H1 (cell line): ENCODE measurements around the gene RAPGEF5. TPM values are rescaled to one million over a fixed set of nuclear protein-coding genes. Genes with fewer than 3 reads are reported as not detected.

Source experiments
- CTCF ChIA-PET: fragments of 300-600 bp; sonication (Branson Sonifier 250); formaldehyde crosslinking; loops from one replicate; lab custom pipeline; 2021; ENCODE audit not compliant: partially characterized antibody; lab: Charles Lee
- POLR2A ChIA-PET: fragments of 300-600 bp; sonication (Branson Sonifier 250); formaldehyde crosslinking; loops from one replicate; lab custom pipeline; 2021; ENCODE audit warnings: inconsistent platforms; ENCODE audit not compliant: partially characterized antibody; lab: Charles Lee
- DNase-seq, 2 experiments: peaks; one replicate each; pipeline versions ENCODE4 v3.0.0 to v3.0.0-alpha.2; 2010 to 2022; ENCODE audit warnings: low spot score in 2 of 2, low read depth in 1 of 2, mixed read lengths in 1 of 2
- FAIRE-seq: peaks from 2 replicates; lab custom pipeline; 2011; peaks lifted over from hg19 to GRCh38; lab: Jason Lieb, UNC
- H2AFZ ChIP-seq: 2 replicates; pipeline ENCODE4 v1.8.1; 2012; ENCODE audit warnings: low read length, inconsistent platforms
- H2AK5ac ChIP-seq: 2 replicates; pipeline ENCODE4 v1.6.1; 2013; ENCODE audit warnings: low read depth, low read length
- H2BK120ac ChIP-seq: replicated peaks from 2 replicates; pipeline ENCODE3; 2013; ENCODE audit warnings: low read depth, low read length, inconsistent platforms
- H2BK12ac ChIP-seq: 2 replicates; pipeline ENCODE4 v1.6.1; 2013; ENCODE audit warnings: low read depth, low read length
- H2BK15ac ChIP-seq: 2 replicates; pipeline ENCODE4 v1.6.1; 2013; ENCODE audit warnings: low read length
- H2BK20ac ChIP-seq: 2 replicates; pipeline ENCODE4 v1.6.1; 2013; ENCODE audit warnings: low read length
- H2BK5ac ChIP-seq: 2 replicates; pipeline ENCODE4 v1.6.1; 2013; ENCODE audit warnings: low read depth, low read length
- H3K14ac ChIP-seq: 2 replicates; pipeline ENCODE4 v1.6.1; 2013; ENCODE audit warnings: inconsistent platforms; ENCODE audit not compliant: insufficient read length
- H3K18ac ChIP-seq: 2 replicates; pipeline ENCODE4 v1.6.1; 2013; ENCODE audit warnings: low read length; ENCODE audit errors: extremely low read depth
- H3K23ac ChIP-seq: 2 replicates; pipeline ENCODE4 v1.6.1; 2013; ENCODE audit warnings: inconsistent platforms; ENCODE audit not compliant: insufficient read length
- H3K23me2 ChIP-seq: 2 replicates; pipeline ENCODE4 v1.6.1; 2013; ENCODE audit warnings: low read depth, low read length
- H3K27ac ChIP-seq: 2 replicates; pipeline ENCODE4 v1.6.1; 2011; ENCODE audit warnings: low read depth, low read length, inconsistent platforms
- H3K27me3 ChIP-seq, 4 experiments: replicated peaks in 1 of 4; 1 replicate in 1 of 4; 2 replicates in 3 of 4; pipeline versions ENCODE4 v1.6.1 to v1.8.1; 2011 to 2013; ENCODE audit warnings: low read length in 3 of 4, mild to moderate bottlenecking in 3 of 4, inconsistent platforms in 2 of 4, mixed read lengths in 2 of 4, moderate library complexity in 1 of 4; ENCODE audit not compliant: control insufficient read depth in 3 of 4, insufficient read depth in 3 of 4; ENCODE audit errors: extremely low read depth in 1 of 4
- H3K36me3 ChIP-seq, 4 experiments: 2 replicates each; pipeline versions ENCODE4 v1.6.1 to v1.8.1; 2011 to 2013; ENCODE audit warnings: mild to moderate bottlenecking in 4 of 4, low read length in 3 of 4, moderate library complexity in 2 of 4, control low read depth in 1 of 4, inconsistent platforms in 1 of 4; ENCODE audit not compliant: insufficient read depth in 4 of 4, control insufficient read depth in 2 of 4
- H3K4ac ChIP-seq: replicated peaks from 2 replicates; pipeline ENCODE3; 2013; ENCODE audit warnings: low read length, low read depth, mixed read lengths, inconsistent platforms; ENCODE audit not compliant: insufficient read length
- H3K4me1 ChIP-seq, 4 experiments: replicated peaks in 1 of 4; 1 replicate in 1 of 4; 2 replicates in 3 of 4; pipeline versions ENCODE4 v1.6.1 to v1.8.1; 2011 to 2013; ENCODE audit warnings: low read length in 3 of 4, inconsistent platforms in 2 of 4, mixed read lengths in 1 of 4; ENCODE audit not compliant: insufficient read depth in 4 of 4, control insufficient read depth in 3 of 4
- H3K4me2 ChIP-seq, 2 experiments: 2 replicates each; pipeline versions ENCODE4 v1.6.1 to v1.8.1; 2011 to 2013; ENCODE audit warnings: low read depth in 2 of 2, low read length in 2 of 2, control low read depth in 1 of 2, inconsistent platforms in 1 of 2, mild to moderate bottlenecking in 1 of 2; ENCODE audit not compliant: insufficient read depth in 1 of 2
- H3K4me3 ChIP-seq, 4 experiments: fragments of 200-600, 300-600 bp in 1 of 4; sonication (generic), shearing (Covaris generic), sonication (Bioruptor Twin) in 1 of 4; 2 replicates each; pipeline versions ENCODE4 v1.5.1 to v1.8.1; 2011 to 2016; ENCODE audit warnings: low read length in 4 of 4, low read depth in 3 of 4, control low read depth in 2 of 4, inconsistent platforms in 2 of 4, mild to moderate bottlenecking in 2 of 4, mixed read lengths in 1 of 4, moderate library complexity in 1 of 4; ENCODE audit not compliant: insufficient read depth in 2 of 4; ENCODE audit errors: extremely low read depth in 1 of 4
- H3K56ac ChIP-seq: replicated peaks from 2 replicates; pipeline ENCODE3; 2013; ENCODE audit warnings: low read depth, mild to moderate bottlenecking, mixed read lengths, low read length, inconsistent platforms; ENCODE audit not compliant: insufficient read length
- H3K79me1 ChIP-seq: 2 replicates; pipeline ENCODE4 v1.6.1; 2013; ENCODE audit warnings: low read depth, low read length, control low read depth
- H3K79me2 ChIP-seq, 2 experiments: 2 replicates each; pipeline versions ENCODE4 v1.6.1 to v1.8.1; 2012 to 2013; ENCODE audit warnings: low read length in 2 of 2, mild to moderate bottlenecking in 2 of 2, inconsistent platforms in 1 of 2; ENCODE audit not compliant: insufficient read depth in 2 of 2, control insufficient read depth in 1 of 2
- H3K9ac ChIP-seq, 4 experiments: replicated peaks in 1 of 4; 1 replicate in 1 of 4; 2 replicates in 3 of 4; pipeline versions ENCODE4 v1.6.1 to v1.8.1; 2011 to 2013; ENCODE audit warnings: low read depth in 3 of 4, low read length in 3 of 4, control low read depth in 2 of 4, mild to moderate bottlenecking in 2 of 4, moderate library complexity in 2 of 4, inconsistent platforms in 1 of 4; ENCODE audit errors: extremely low read depth in 1 of 4
- H3K9me3 ChIP-seq, 2 experiments: 2 replicates each; pipeline versions ENCODE4 v1.6.1 to v1.8.1; 2012 to 2013; ENCODE audit warnings: mild to moderate bottlenecking in 2 of 2, moderate library complexity in 2 of 2, control low read depth in 1 of 2, inconsistent platforms in 1 of 2, low read depth in 1 of 2, low read length in 1 of 2, mixed read lengths in 1 of 2; ENCODE audit not compliant: insufficient read depth in 2 of 2
- H4K20me1 ChIP-seq, 2 experiments: replicated peaks in 1 of 2; 2 replicates each; pipeline versions ENCODE3 to v1.8.1; 2011 to 2013; ENCODE audit warnings: inconsistent platforms in 2 of 2, low read length in 2 of 2, mild to moderate bottlenecking in 1 of 2; ENCODE audit not compliant: insufficient read depth in 2 of 2, control insufficient read depth in 1 of 2
- H4K5ac ChIP-seq: 2 replicates; pipeline ENCODE4 v1.6.1; 2013; ENCODE audit warnings: low read length, low read depth, mixed read lengths, inconsistent platforms; ENCODE audit not compliant: insufficient read length
- H4K8ac ChIP-seq: 2 replicates; pipeline ENCODE4 v1.8.0; 2013; ENCODE audit warnings: mild to moderate bottlenecking, moderate library complexity, low read length, inconsistent platforms; ENCODE audit not compliant: insufficient read depth; ENCODE audit errors: extremely low read depth
- H4K91ac ChIP-seq: replicated peaks from 2 replicates; pipeline ENCODE3; 2013; ENCODE audit warnings: low read length, mixed read lengths, inconsistent platforms; ENCODE audit not compliant: insufficient read length
- GABPA ChIP-seq: IDR thresholded peaks from 2 replicates; pipeline ENCODE4 v1.6.1; 2011; ENCODE audit warnings: mild to moderate bottlenecking, low read length, moderate library complexity, borderline replicate concordance; ENCODE audit not compliant: insufficient read depth
- KDM5A ChIP-seq: fragments of 200-600 bp; IDR thresholded peaks from 2 replicates; pipeline ENCODE4 v1.7.1; 2012; ENCODE audit warnings: mild to moderate bottlenecking, low read length, inconsistent platforms, mixed read lengths
- SIN3A ChIP-seq, 2 experiments: IDR thresholded peaks in 1 of 2; conservative IDR thresholded peaks in 1 of 2; 2 replicates each; pipeline ENCODE4 v1.6.1; 2011 to 2012; ENCODE audit warnings: low read length in 2 of 2, improper control_type of control experiment in 1 of 2, low read depth in 1 of 2, mild to moderate bottlenecking in 1 of 2
- WGBS, 2 experiments: shearing (Covaris generic) in 1 of 2; methylation state at CpG; one replicate each; pipeline versions ENCODE4 v1.1.6 to v1.1.7; 2013 to 2015; ENCODE audit warnings: low lambda C conversion rate in 2 of 2, mixed read lengths in 2 of 2, inconsistent platforms in 1 of 2, low coverage in 1 of 2, missing lambda C conversion rate in 1 of 2; ENCODE audit not compliant: insufficient replicate concordance in 2 of 2, insufficient coverage in 1 of 2, insufficient read length in 1 of 2; ENCODE audit errors: extremely low coverage in 1 of 2, missing lambda C conversion rate in 1 of 2; 5-methylcytosine and 5-hydroxymethylcytosine counted together
- polyA plus RNA-seq, 7 experiments: library from polyadenylated mRNA; depleted of rRNA in 3 of 7; stranded (reverse) in 5 of 7; unstranded in 2 of 7; fragments of >200 nt in 5 of 7; fragments of 200-250 nt in 2 of 7; gene quantifications; 1 replicate in 5 of 7; 2 replicates in 1 of 7; 4 replicates in 1 of 7; pipeline versions ENCODE4 v1.2.1 to v1.2.3, GENCODE V29; 2011 to 2013; ENCODE audit warnings: missing spikeins in 2 of 7, mixed read lengths in 2 of 7
- total RNA-seq: library from RNA; stranded (reverse); fragmentation: NEBNext Ultra II Directional; extraction: Animal tissue kit (Norgen Biotek cat#: 25700); gene quantifications from 2 replicates; pipeline ENCODE4 v1.2.1, GENCODE V29; 2021

The RAPGEF5 gene
- total and polyA plus RNA-seq, 2 of the 8 experiments (the other 6 are each of a cell fraction or from before 2014, with no cell fraction given): 4.4 to 22.9 TPM

DNA sequence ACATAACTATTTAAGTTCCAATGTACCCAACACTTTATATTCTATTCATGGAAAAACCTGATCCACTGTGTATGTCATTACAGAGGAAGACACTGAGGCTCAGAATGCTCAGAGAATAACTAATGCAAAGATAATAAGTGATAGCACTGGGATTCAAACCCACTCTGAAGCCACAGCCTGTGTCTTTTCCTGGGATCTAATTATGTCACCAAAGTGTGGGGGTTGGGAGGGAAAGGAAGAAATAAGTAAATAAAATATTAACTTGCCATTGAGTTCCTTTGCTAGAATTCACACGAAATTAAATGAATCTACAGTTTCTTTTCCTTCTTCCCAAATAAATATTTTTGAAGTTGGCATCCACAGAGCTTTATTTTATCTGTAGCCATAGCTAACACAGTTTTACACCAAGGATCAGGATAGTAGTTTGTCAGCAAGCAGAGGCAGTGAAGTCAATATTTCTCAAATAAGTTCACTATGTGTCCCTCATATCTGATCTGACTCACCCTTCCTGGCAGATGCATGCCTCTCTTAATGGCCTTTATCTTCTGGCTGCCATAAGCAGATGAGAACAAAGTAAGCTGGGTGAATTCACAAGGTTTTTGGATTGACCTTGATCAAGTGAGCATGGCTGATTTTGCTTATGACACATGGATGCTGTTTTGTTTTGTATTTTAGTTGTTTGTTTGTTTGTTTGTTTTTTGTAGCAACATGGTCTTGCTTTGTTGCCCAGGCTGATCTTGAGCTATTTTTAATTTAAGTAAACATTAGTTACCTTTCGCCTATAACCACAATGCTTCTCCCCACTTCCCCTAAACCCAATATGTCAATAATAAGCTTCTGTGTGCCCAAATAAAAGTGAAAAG is 6.3 kb downstream of the RAPGEF5 start:
- no peak overlapping the region for H2BK20ac ChIP-seq
- peaks cover 0 to 3% of the 10 kb centered on the region in 2 experiments; a peak in 1 of 4 replicates for H3K9me3 ChIP-seq
- H2AK5ac ChIP-seq: no peak overlapping the region
- no peak overlapping the region for H2BK120ac ChIP-seq
- H3K27me3 ChIP-seq: no peaks in the 10 kb centered on the region; a peak in 1 of 7 replicates
- FAIRE-seq (no peak), DNase-seq (no peak)
- H2BK5ac ChIP-seq: no peak overlapping the region
- H3K4me1 ChIP-seq: peaks cover 0 to 10% (median 3%) of the 10 kb centered on the region in 4 experiments; a peak in 3 of 7 replicates
- H3K4me3 ChIP-seq: no peak overlapping the region
- no peak overlapping the region for H3K56ac ChIP-seq
- no peak overlapping the region for H3K4ac ChIP-seq
- no peaks in the 10 kb centered on the region for H4K20me1 ChIP-seq
- H3K9ac ChIP-seq: no peak overlapping the region
- peaks cover 0 to 8% (median 2%) of the 10 kb centered on the region in 4 experiments; a peak in 2 of 8 replicates for H3K36me3 ChIP-seq
- H3K23me2 ChIP-seq: no peaks in the 10 kb centered on the region
- no peak overlapping the region for H4K8ac ChIP-seq
- 83% methylated on average over 2 of the region's 2 CpGs; no CpG with 5 or more reads in 1 of the 2 experiments for WGBS, 2 experiments
- no peak overlapping the region for H2BK15ac ChIP-seq
- ChIA-PET CTCF (interaction anchor here (0.6 to 0.8 kb wide), 3 partner anchors 12 to 122 kb away, joined by 3 to 4 read pairs (median 3); no protein-coding TSS in a partner anchor), POLR2A (interaction anchor here (0.9 kb wide), 1 partner anchor 43 kb away, joined by 3 read pairs; no protein-coding TSS in a partner anchor)
- H3K79me2 ChIP-seq: peaks cover 6 to 100% of the 10 kb centered on the region in 2 experiments
- H4K91ac ChIP-seq: no peak overlapping the region
- peaks cover 2% of the 10 kb centered on the region; the same call in 1 of the 2 replicates for H3K79me1 ChIP-seq
- H3K14ac ChIP-seq: no peak overlapping the region
- no peak overlapping the region for H3K23ac ChIP-seq
- no peak overlapping the region for H3K4me2 ChIP-seq
- no peak overlapping the region for H4K5ac ChIP-seq
- no peak overlapping the region for H2BK12ac ChIP-seq
- H2AFZ ChIP-seq: no peak overlapping the region
- H3K18ac ChIP-seq: no peak overlapping the region
- H3K27ac ChIP-seq: no peak overlapping the region
- TF ChIP-seq GABPA: no peak
- no peak for TF ChIP-seq SIN3A (conservative IDR thresholded peaks at IDR 0.05 in 1 of 2, IDR thresholded peaks at IDR 0.05 in 1 of 2; ENCODE audit: low read depth in 1 of 2, low read length in 2 of 2)
- no peak for TF ChIP-seq KDM5A
